Esophagus squamous epithelium (tissue), 5 donors: Measurements from ENCODE around the gene OTOF. TPM values are rescaled to one million over a fixed set of nuclear protein-coding genes. Genes with fewer than 3 reads are reported as not detected.

Experiments used
- DNase-seq: peaks from one replicate; lab custom pipeline; 2025; lab: John Stamatoyannopoulos, UW
- H3K27ac ChIP-seq, 4 donors: fragments of 200-600 bp; sonication (generic); one replicate each; pipeline ENCODE4 v1.5.1; 2016 to 2019; ENCODE audit warnings: mild to moderate bottlenecking in 1 of 4
- H3K27me3 ChIP-seq, 4 donors: fragments of 200-600 bp; sonication (generic); 1 replicate in 3 of 4; 2 replicates in 1 of 4; pipeline versions ENCODE4 v1.5.1 to v1.6.0; 2017 to 2021; ENCODE audit warnings: antibody characterized with exemption in 1 of 4
- H3K36me3 ChIP-seq, 3 donors: fragments of 200-600 bp; sonication (generic); one replicate each; pipeline ENCODE4 v1.5.1; 2016 to 2019
- H3K4me1 ChIP-seq, 3 donors: fragments of 200-600 bp; sonication (generic); one replicate each; pipeline ENCODE4 v1.5.1; 2017 to 2019
- H3K4me3 ChIP-seq, 4 donors: fragments of 200-600 bp; sonication (generic); 1 replicate in 3 of 4; 2 replicates in 1 of 4; pipeline ENCODE4 v1.5.1; 2016 to 2019; ENCODE audit warnings: mild to moderate bottlenecking in 2 of 4, moderate library complexity in 1 of 4
- H3K9me3 ChIP-seq, 3 donors: fragments of 200-600 bp; sonication (generic); one replicate each; pipeline ENCODE4 v1.5.1; 2016 to 2019
- POLR2A ChIP-seq, 4 donors: fragments of 450-650 bp; IDR thresholded peaks; one replicate each; pipeline ENCODE4 v1.6.1; 2017; ENCODE audit warnings: antibody characterized with exemption in 4 of 4, mild to moderate bottlenecking in 4 of 4, moderate library complexity in 3 of 4
- WGBS, 2 donors: methylation state at CpG; one replicate each; pipeline ENCODE4 v1.1.5; 2018; 5-methylcytosine and 5-hydroxymethylcytosine counted together
- intact Hi-C: fragments of 100-400 bp; cut with DNase I; formaldehyde crosslinking; loops from one replicate; pipeline ENCODE4 v1.15.0; 2022
- total RNA-seq, 4 donors: library from RNA; depleted of rRNA; stranded (reverse); fragments of >200 nt; gene quantifications; one replicate each; pipeline ENCODE4 v1.1.0, GENCODE V29; 2016
- TF ChIP-seq, protein P1 (sequence below), 6 experiments: fragments of 450-650 bp in 4 of 6; fragments of 200-600 bp in 2 of 6; sonication (generic) in 2 of 6; IDR thresholded peaks; one replicate each; pipeline ENCODE4 v1.5.1; 2016 to 2019; ENCODE audit warnings: antibody characterized with exemption in 6 of 6, mild to moderate bottlenecking in 4 of 6, moderate library complexity in 4 of 6
- donor health status: DM: yes; HTN: yes; CAD: no.

The OTOF gene
- total RNA-seq, 4 donors from 2014 or later = under 0.01 to 0.56 TPM; not detected in 2

DNA sequence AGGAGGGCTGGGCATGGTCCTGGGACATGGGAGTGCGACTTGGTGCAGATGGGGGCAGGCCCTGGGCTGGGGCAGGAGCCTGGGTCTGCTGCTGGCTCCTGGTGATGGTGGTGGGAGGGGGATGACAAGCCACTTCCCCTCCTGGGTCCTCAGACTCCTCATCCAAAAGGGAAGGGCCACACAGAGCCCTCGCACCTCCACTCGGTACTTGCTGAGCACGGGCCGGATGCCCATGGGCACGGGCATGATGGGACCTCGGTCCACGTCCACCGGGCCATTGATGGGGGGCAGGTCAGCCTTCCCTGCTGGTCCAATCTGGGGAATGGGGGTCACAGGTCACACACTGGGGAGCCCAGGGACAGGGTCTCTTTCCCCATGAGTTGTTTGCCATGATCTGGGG is 4.1 kb downstream of the OTOF start:
- H3K27ac ChIP-seq = no peak overlapping the region
- intact Hi-C loops = no loop called here
- peaks cover 0 to 11% (median 3%) of the 10 kb centered on the region in 3 donors for H3K9me3 ChIP-seq
- peaks cover 0 to 10% (median 0%) of the 10 kb centered on the region in 3 donors for H3K4me1 ChIP-seq
- TF ChIP-seq, protein P1, sequence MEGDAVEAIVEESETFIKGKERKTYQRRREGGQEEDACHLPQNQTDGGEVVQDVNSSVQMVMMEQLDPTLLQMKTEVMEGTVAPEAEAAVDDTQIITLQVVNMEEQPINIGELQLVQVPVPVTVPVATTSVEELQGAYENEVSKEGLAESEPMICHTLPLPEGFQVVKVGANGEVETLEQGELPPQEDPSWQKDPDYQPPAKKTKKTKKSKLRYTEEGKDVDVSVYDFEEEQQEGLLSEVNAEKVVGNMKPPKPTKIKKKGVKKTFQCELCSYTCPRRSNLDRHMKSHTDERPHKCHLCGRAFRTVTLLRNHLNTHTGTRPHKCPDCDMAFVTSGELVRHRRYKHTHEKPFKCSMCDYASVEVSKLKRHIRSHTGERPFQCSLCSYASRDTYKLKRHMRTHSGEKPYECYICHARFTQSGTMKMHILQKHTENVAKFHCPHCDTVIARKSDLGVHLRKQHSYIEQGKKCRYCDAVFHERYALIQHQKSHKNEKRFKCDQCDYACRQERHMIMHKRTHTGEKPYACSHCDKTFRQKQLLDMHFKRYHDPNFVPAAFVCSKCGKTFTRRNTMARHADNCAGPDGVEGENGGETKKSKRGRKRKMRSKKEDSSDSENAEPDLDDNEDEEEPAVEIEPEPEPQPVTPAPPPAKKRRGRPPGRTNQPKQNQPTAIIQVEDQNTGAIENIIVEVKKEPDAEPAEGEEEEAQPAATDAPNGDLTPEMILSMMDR (IDR thresholded peaks at IDR 0.05) = no peak
- no peak for TF ChIP-seq POLR2A (IDR thresholded peaks at IDR 0.05)
- no peak overlapping the region for H3K4me3 ChIP-seq
- H3K27me3 ChIP-seq = no peaks in the 10 kb centered on the region
- 100% methylated on average over 1 of the region's 9 CpGs; no CpG with 5 or more reads in 1 of the 2 donors for WGBS, 2 donors
- no peaks in the 10 kb centered on the region for H3K36me3 ChIP-seq
- DNase-seq = no peak

DNA sequence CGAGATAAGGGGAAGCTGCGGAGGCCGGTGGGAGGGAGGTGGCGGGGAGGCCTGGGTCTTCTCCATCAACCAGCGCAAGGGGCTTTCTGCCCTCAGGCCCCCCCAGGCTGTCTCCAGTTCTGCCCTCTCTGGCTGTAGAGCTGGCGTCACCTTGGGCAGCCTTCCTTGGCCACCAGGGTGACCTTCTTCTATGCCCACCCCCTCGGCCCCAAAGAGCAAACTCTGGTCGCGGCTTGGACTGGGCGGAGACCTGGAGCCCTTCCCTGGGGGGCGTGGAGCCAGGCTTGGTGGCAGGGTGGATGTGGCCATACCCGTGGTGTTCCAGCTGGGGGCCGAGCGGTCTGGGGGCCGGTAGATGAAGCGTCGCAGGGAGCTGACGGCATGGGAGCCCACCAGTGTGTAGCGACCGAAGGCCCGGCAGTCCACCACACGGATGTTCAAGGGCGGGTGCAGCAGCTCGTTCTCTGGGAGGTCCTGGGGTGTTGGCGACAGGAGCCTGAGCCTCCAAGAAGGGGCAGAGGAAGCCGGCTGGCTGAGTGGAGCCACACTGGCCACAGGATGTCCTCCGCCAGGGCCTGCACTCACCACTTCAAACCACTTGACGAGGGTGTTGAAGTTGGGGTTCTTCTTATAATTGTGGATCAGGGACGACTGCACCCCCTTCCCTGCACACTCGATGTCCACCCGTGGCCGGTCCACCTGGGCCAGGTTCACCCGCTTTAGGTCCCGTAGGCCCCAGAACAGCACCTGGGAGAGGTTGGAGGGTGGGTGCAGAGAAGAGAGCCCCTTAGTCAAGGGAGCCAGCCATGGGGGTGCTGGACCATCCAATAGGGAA is 4.9 kb downstream of the OTOF start:
- intact Hi-C loops = no loop called here
- Histone ChIP-seq H3K9me3 (peaks cover 0 to 12% (median 3%) of the 10 kb centered on the region in 3 donors), H3K4me1 (peaks cover 0 to 6% (median 0%) of the 10 kb centered on the region in 3 donors), H3K27me3 (no peaks in the 10 kb centered on the region), H3K36me3 (no peaks in the 10 kb centered on the region), H3K4me3 (no peak overlapping the region), H3K27ac (no peak overlapping the region)
- WGBS, 2 donors = 87 to 92% methylated on average over 8 to 20 of the region's 34 CpGs
- TF ChIP-seq POLR2A (IDR thresholded peaks at IDR 0.05) = no peak
- TF ChIP-seq, protein P1 (IDR thresholded peaks at IDR 0.05) = no peak
- no peak for DNase-seq

DNA sequence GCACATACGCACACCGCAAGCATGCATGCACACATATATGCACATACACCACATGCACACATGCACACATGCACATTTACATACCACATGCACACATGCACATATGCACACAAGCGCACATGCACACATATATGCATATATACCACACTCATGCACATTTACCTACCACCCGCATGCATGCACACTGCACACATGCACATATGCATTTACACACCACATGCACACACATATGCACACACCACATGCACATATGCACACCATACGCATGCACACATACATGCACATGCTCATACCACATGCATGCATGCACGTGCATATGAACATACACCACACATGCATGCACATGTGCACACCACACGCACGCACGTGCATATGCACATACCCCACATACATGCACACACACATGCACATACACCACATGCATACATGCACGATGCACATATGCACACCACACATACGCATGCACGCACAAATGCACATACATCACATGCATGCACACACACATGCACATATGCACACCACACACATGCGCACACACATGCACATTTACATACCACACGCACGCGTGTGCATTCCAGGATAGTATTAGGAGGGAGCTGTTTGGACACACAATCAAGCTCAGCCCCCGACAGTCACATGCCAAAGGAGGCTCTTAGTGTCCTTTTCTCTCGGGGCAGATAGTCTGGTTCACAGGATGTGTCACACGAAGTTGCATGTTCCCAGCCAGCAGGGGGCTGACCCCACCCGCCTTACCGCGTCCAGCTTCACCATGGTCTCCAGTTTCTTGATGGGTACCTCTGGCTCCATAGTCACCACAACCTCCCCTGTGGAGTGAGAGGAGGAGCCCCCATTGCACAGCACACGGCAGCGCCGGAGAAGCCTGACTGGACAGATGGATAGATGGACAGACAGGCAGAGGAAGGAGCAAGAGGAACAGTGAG is 5.9 kb downstream of the OTOF start:
- DNase-seq = no peak
- Histone ChIP-seq H3K9me3 (peaks cover 0 to 12% (median 3%) of the 10 kb centered on the region in 3 donors), H3K27ac (no peak overlapping the region), H3K4me1 (no peaks in the 10 kb centered on the region), H3K36me3 (no peaks in the 10 kb centered on the region), H3K27me3 (no peaks in the 10 kb centered on the region), H3K4me3 (no peak overlapping the region)
- TF ChIP-seq POLR2A (IDR thresholded peaks at IDR 0.05) = no peak
- TF ChIP-seq, protein P1 (IDR thresholded peaks at IDR 0.05) = no peak
- WGBS, 2 donors = 85 to 87% methylated on average over 19 to 22 of the region's 25 CpGs
- intact Hi-C loops = no loop called here

DNA sequence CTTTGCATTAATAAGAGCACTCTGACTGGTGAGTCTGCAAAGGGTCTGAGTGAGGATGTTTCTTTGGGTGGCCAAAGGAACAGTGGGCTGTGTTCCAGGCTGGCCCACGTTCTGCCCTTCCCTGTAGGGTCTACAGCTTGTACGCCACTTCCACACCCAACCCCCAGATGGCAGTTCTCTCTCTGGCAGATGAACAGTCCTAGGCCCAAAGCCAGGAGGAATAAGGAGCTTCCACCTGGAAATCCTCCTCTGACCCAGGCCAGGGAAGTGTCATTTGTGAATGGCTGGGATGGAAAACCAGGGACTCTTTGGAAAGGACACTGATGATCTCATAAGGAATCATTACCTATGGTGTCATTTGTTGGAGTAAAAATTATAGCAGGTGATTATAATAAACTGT is 6.6 kb downstream of the OTOF start:
- no peak overlapping the region for H3K4me3 ChIP-seq
- intact Hi-C loops = no loop called here
- H3K27me3 ChIP-seq = no peaks in the 10 kb centered on the region
- no peak overlapping the region for H3K27ac ChIP-seq
- no peaks in the 10 kb centered on the region for H3K4me1 ChIP-seq
- no peaks in the 10 kb centered on the region for H3K36me3 ChIP-seq
- TF ChIP-seq POLR2A (IDR thresholded peaks at IDR 0.05) = no peak
- TF ChIP-seq, protein P1 (IDR thresholded peaks at IDR 0.05) = no peak
- H3K9me3 ChIP-seq = peaks cover 0 to 12% (median 3%) of the 10 kb centered on the region in 3 donors
- WGBS, 2 donors = 17% methylated on average over 1 of the region's 2 CpGs; no CpG with 5 or more reads in 1 of the 2 donors
- DNase-seq = no peak
